GM12875 (cell line): ENCODE results near the gene TMOD1.

Experiments used
- H3K4me3 ChIP-seq: one replicate; pipeline ENCODE4 v1.5.1; 2011; ENCODE audit warnings: low read depth, low read length, control low read depth
- TF ChIP-seq, protein P1 (sequence below): IDR thresholded peaks from 2 replicates; pipeline ENCODE4 v1.5.1; 2011; ENCODE audit warnings: low read depth, mild to moderate bottlenecking, control low read depth, inconsistent platforms, low read length, moderate library complexity, borderline replicate concordance; ENCODE audit not compliant: insufficient read depth

TMOD1 gene

GRCh38 chr9:97556036-97556720 is 54.7 kb downstream of the TMOD1 start:
- TF ChIP-seq, protein P1, sequence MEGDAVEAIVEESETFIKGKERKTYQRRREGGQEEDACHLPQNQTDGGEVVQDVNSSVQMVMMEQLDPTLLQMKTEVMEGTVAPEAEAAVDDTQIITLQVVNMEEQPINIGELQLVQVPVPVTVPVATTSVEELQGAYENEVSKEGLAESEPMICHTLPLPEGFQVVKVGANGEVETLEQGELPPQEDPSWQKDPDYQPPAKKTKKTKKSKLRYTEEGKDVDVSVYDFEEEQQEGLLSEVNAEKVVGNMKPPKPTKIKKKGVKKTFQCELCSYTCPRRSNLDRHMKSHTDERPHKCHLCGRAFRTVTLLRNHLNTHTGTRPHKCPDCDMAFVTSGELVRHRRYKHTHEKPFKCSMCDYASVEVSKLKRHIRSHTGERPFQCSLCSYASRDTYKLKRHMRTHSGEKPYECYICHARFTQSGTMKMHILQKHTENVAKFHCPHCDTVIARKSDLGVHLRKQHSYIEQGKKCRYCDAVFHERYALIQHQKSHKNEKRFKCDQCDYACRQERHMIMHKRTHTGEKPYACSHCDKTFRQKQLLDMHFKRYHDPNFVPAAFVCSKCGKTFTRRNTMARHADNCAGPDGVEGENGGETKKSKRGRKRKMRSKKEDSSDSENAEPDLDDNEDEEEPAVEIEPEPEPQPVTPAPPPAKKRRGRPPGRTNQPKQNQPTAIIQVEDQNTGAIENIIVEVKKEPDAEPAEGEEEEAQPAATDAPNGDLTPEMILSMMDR, result no peak
- no peak overlapping the region for H3K4me3 ChIP-seq

GRCh38 chr9:97556721-97557605 is 55.5 kb downstream of the TMOD1 start:
- TF ChIP-seq, protein P1, result no peak
- no peak overlapping the region for H3K4me3 ChIP-seq

DNA sequence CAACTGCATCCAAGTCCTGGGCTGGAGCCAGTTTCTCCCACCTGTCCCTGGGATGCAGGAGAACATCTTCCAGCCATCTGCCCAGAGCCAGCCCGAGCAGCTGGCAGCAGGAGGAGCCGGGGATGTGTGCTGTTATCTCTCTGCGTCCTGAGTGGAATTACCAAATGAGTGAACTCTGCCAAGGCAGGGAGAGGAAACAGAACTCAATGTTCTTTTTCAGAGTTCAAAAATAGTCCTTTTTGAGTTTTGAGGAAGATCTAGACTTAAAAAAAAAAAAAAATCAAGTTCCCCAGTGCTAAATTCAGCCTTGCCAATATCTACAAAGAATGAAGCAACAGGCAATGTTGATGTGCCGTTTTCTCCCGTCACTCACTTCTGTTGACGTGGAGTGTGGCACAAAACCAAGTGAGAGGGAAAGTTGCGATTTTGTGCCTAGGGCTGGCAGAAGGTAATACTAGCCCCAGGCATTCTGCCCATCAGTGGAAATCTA is 56.2 kb downstream of the TMOD1 start:
- TF ChIP-seq, protein P1, result no peak
- H3K4me3 ChIP-seq, result no peak overlapping the region

DNA sequence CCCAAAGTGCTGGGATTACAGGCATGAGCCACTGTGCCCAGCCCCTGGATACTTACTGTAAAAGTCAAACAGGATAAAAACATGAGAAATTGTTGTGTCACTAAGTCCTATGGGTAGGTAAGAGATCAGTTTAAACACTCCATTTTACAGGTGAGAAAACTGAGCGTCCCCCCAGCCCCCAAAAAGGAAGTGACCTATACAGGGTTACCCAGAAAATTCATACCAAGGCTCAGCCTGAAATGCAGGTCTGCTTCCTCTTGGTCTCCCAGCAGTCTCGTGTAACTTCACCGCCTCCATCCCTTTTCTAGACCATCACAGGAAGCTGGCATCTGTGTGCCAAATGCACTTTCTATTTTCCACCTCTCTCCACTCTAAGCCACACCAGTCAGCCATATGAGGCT is 57.2 kb downstream of the TMOD1 start:
- TF ChIP-seq, protein P1, result no peak
- peak overlapping the region; percentile 42 for H3K4me3 ChIP-seq

- TF ChIP-seq, protein P1, result no peak
- H3K4me3 ChIP-seq, result peak overlapping the region; percentile 42
These were observed 57.6 kb downstream of the TMOD1 start for GRCh38 chr9:97559111-97559514.

- TF ChIP-seq, protein P1, result no peak
- no peak overlapping the region for H3K4me3 ChIP-seq
These were observed 58.7 kb downstream of the TMOD1 start for GRCh38 chr9:97560154-97560553.
